Lung (tissue), 12 donors: ENCODE results near the gene SUPT6H. TPM values are rescaled to one million over a fixed set of nuclear protein-coding genes. Genes with fewer than 3 reads are reported as not detected.
A peak's percentile ranks its signal among the peaks of the same experiment; 100 is the strongest.

Source experiments
- ATAC-seq: fragments of 200-7000 bp; cut with Tn5 transposase; one replicate; pipeline ENCODE4 v1.9.1; 2020; ENCODE audit warnings: moderate number of reproducible peaks; ENCODE audit not compliant: insufficient read depth, low FRiP score
- DNase-seq, 3 donors: peaks; one replicate each; pipeline ENCODE4 v3.0.0-alpha.2; 2013 to 2017
- H3K27ac ChIP-seq, 2 donors: one replicate each; pipeline ENCODE4 v1.5.1; 2013; ENCODE audit warnings: mild to moderate bottlenecking in 2 of 2, moderate library complexity in 2 of 2, control low read depth in 1 of 2, inconsistent platforms in 1 of 2, low read depth in 1 of 2, low read length in 1 of 2
- H3K27me3 ChIP-seq, 3 donors: one replicate each; pipeline ENCODE4 v1.5.1; 2013; ENCODE audit warnings: low read length in 2 of 3; ENCODE audit not compliant: control insufficient read depth in 3 of 3, insufficient read depth in 3 of 3
- H3K36me3 ChIP-seq, 4 donors: one replicate each; pipeline ENCODE4 v1.5.1; 2013; ENCODE audit warnings: low read length in 4 of 4, mild to moderate bottlenecking in 1 of 4, moderate library complexity in 1 of 4; ENCODE audit not compliant: control insufficient read depth in 4 of 4, insufficient read depth in 4 of 4
- H3K4me1 ChIP-seq, 5 donors: one replicate each; pipeline ENCODE4 v1.5.1; 2013; ENCODE audit warnings: low read length in 5 of 5, mild to moderate bottlenecking in 2 of 5, moderate library complexity in 1 of 5; ENCODE audit not compliant: control insufficient read depth in 5 of 5, insufficient read depth in 5 of 5
- H3K4me3 ChIP-seq: one replicate; pipeline ENCODE4 v1.5.1; 2013; ENCODE audit warnings: mild to moderate bottlenecking, control low read depth, moderate library complexity
- H3K9ac ChIP-seq, 2 donors: one replicate each; pipeline ENCODE4 v1.5.1; 2013; ENCODE audit warnings: low read length in 2 of 2, control low read depth in 1 of 2; ENCODE audit not compliant: insufficient read depth in 1 of 2
- H3K9me3 ChIP-seq, 4 donors: one replicate each; pipeline ENCODE4 v1.5.1; 2013; ENCODE audit warnings: low read length in 3 of 4, mild to moderate bottlenecking in 1 of 4, moderate library complexity in 1 of 4; ENCODE audit not compliant: control insufficient read depth in 4 of 4, insufficient read depth in 3 of 4
- WGBS, 2 donors: extraction: QIAGEN DNeasy Blood & Tissue Kit; methylation state at CpG; one replicate each; pipeline ENCODE4 v1.1.7; 2013; 5-methylcytosine and 5-hydroxymethylcytosine counted together
- polyA plus RNA-seq, 2 donors: library from polyadenylated mRNA; stranded (reverse); fragments of 200-250 nt; gene quantifications; one replicate each; pipeline ENCODE4 v1.2.1, GENCODE V29; 2013
- total RNA-seq, 2 donors: library from RNA; depleted of rRNA in 1 of 2; stranded (reverse); fragments of >200 nt in 1 of 2; gene quantifications; one replicate each; pipeline ENCODE4 v1.2.1, GENCODE V29; 2014 to 2021
- TF ChIP-seq, protein P1 (sequence below): IDR thresholded peaks from 2 replicates; pipeline ENCODE4 v1.5.1; 2012; ENCODE audit warnings: mild to moderate bottlenecking; ENCODE audit errors: control extremely low read depth, extremely low read depth
- donor health status: control.
- donor health status: control.
- donor health status: Bipolar disorder and iron deficiency.
- donor health status: healthy.
- donor health status: DM: yes; HTN: yes; CAD: no.

SUPT6H gene
- total and polyA plus RNA-seq, 4 donors, result 27.5 to 96.4 (median 48.6) TPM

DNA sequence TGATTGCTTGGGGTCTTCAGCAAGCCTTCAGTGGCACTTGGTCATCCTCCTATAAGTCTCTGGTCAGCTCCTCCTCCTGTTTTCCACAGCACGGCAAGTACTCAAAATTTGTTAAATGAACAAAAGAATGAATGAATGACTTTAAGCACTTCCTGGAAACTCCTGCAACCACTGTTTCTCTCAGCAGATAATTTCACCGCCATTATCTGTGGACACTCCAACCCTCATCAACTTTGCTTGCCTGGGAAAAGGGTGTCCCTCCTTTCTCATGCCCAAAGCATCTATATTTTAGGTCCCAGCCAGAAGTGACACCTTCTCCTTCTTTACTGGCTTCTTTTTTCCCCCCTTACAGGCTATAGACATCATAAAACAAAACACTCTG, 45.3 kb downstream of the SUPT6H start:
- peaks cover 0 to 12% (median 0%) of the 10 kb centered on the region in 5 donors for H3K4me1 ChIP-seq
- TF ChIP-seq, protein P1, sequence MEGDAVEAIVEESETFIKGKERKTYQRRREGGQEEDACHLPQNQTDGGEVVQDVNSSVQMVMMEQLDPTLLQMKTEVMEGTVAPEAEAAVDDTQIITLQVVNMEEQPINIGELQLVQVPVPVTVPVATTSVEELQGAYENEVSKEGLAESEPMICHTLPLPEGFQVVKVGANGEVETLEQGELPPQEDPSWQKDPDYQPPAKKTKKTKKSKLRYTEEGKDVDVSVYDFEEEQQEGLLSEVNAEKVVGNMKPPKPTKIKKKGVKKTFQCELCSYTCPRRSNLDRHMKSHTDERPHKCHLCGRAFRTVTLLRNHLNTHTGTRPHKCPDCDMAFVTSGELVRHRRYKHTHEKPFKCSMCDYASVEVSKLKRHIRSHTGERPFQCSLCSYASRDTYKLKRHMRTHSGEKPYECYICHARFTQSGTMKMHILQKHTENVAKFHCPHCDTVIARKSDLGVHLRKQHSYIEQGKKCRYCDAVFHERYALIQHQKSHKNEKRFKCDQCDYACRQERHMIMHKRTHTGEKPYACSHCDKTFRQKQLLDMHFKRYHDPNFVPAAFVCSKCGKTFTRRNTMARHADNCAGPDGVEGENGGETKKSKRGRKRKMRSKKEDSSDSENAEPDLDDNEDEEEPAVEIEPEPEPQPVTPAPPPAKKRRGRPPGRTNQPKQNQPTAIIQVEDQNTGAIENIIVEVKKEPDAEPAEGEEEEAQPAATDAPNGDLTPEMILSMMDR, result no peak
- ATAC-seq (no peak), DNase-seq (no peak)
- H3K4me3 ChIP-seq, result no peak overlapping the region
- no peaks in the 10 kb centered on the region for H3K27me3 ChIP-seq
- WGBS, 2 donors, result 89 to 96% methylated on average over 2 of the region's 2 CpGs
- H3K9me3 ChIP-seq, result no peaks in the 10 kb centered on the region
- no peak overlapping the region for H3K9ac ChIP-seq
- no peak overlapping the region for H3K27ac ChIP-seq
- H3K36me3 ChIP-seq, result peaks cover 5 to 25% (median 9%) of the 10 kb centered on the region in 4 donors

DNA sequence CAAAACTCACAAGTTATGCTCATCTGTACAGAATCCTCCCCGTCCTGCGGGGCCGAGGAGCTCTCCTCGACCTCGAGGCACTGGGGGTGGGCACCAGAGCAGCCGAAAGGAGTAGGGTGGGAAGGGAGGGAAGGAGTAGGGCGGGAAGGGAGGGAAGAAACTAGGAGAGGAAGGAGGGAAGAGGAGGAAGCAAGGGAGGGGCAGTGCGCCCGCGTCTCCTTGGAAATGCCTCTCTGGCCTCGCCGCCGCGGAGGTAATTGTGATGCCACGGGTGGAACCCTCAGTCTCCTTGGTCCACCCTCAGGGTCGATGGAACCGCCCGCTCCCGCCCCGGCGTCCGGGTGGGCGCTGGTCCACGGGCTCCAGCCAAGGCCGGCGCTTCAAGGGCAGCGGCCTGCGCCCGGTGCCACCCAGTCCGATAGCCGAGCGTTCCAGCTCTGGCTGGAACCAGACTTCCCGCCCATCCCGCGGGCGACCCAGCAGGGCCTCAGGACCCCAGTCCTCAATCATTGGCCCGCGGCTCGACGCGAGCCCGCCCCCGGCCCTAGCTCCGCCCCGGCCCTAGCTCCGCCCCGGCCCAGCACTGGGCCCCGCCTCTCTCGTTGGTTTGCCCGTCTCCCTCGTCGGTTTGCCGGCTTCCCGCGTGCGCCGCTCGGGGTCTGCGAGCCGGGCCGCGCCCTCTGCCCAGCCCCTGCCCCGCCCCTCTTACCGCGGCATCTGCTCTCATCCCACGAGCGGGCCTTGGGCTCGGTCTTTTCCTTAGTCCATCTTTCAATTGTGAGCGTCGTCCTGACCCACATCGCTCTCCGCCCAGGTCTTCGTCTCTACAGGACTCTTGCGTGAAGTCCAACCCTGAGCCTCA, 49.1 kb downstream of the SUPT6H start:
- Histone ChIP-seq H3K4me1 (peaks cover 0 to 23% (median 5%) of the 10 kb centered on the region in 5 donors), H3K9ac (peak overlapping the region; percentile 25 to 89), H3K27me3 (no peaks in the 10 kb centered on the region), H3K36me3 (peaks cover 0 to 29% (median 12%) of the 10 kb centered on the region in 4 donors), H3K27ac (peak overlapping the region; percentile 84 to 90), H3K4me3 (peak overlapping the region; percentile 57), H3K9me3 (no peaks in the 10 kb centered on the region)
- WGBS, 2 donors, result 0% methylated on average over 60 to 74 of the region's 74 CpGs
- DNase-seq (peak; percentile 97 to 98 (median 98)), ATAC-seq (peak; percentile 97)
- TF ChIP-seq, protein P1, result no peak

DNA sequence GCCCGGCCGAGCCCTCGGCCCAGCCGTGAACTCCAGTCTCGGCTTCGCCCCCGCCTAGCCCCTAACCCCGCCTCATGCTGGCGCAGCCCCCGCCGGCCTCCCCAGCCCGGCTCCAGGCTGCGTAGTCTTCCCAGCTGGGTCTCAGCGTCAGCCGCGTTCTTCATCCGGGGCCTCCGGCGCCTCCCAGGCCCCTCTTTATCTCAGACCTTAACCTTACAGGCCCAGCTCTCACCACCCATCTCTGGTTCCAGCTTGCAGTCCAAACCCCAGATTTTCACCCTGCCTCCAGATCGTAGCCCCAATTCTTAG, 49.7 kb downstream of the SUPT6H start, which contains the start of gene PROCA1:
Gene PROCA1 (minus strand): TSS at position 166 of the 309 bp plus-strand sequence. CDS start 228 bp downstream, outside the sequence.
- peaks cover 0 to 29% (median 6%) of the 10 kb centered on the region in 5 donors for H3K4me1 ChIP-seq
- DNase-seq, result no peak
- no peak for ATAC-seq
- H3K27me3 ChIP-seq, result no peaks in the 10 kb centered on the region
- TF ChIP-seq, protein P1, result no peak
- H3K27ac ChIP-seq, result peak within 1 kb of the TSS; percentile 84 to 90
- H3K4me3 ChIP-seq, result peak within 1 kb of the TSS; percentile 57
- 1% methylated on average over 20 of the region's 20 CpGs for WGBS, 2 donors
- no peaks in the 10 kb centered on the region for H3K9me3 ChIP-seq
- peaks cover 0 to 31% (median 11%) of the 10 kb centered on the region in 4 donors for H3K36me3 ChIP-seq
- H3K9ac ChIP-seq, result peak within 1 kb of the TSS; percentile 25 to 89
